Measurements from ENCODE around the gene STX10. TPM values are rescaled to one million over a fixed set of nuclear protein-coding genes. Genes with fewer than 3 reads are reported as not detected.

Gene STX10
- total RNA-seq, 1 donor from 2014 or later, result 42.9 TPM

GRCh38 chr19:13133241-13133870 is 16.8 kb downstream of the STX10 start:
- no peak overlapping the region for H3K27ac Mint-ChIP-seq (ENCODE audit: unreplicated experiment)
- H3K36me3 Mint-ChIP-seq (ENCODE audit: low read depth), result peaks cover 9% of the 10 kb centered on the region
- no peak overlapping the region for H3K4me3 Mint-ChIP-seq (ENCODE audit: unreplicated experiment)
- no peaks in the 10 kb centered on the region for H3K9me3 Mint-ChIP-seq (ENCODE audit: low read depth)
- no peaks in the 10 kb centered on the region for H3K27me3 Mint-ChIP-seq (ENCODE audit: low read depth)
- no peak for TF ChIP-seq CTCF (IDR thresholded peaks at IDR 0.05)
- DNase-seq (ENCODE audit: low spot score), result no peak
- H3K4me1 Mint-ChIP-seq (ENCODE audit: low read depth), result peaks cover 6% of the 10 kb centered on the region

GRCh38 chr19:13132471-13133180 is 17.5 kb downstream of the STX10 start:
- no peak for DNase-seq (ENCODE audit: low spot score)
- Mint-ChIP-seq H3K4me3 (ENCODE audit: unreplicated experiment) (no peak overlapping the region), H3K27ac (ENCODE audit: unreplicated experiment) (peak overlapping the region; percentile 66), H3K36me3 (ENCODE audit: low read depth) (peaks cover 8% of the 10 kb centered on the region), H3K9me3 (ENCODE audit: low read depth) (no peaks in the 10 kb centered on the region), H3K4me1 (ENCODE audit: low read depth) (peaks cover 6% of the 10 kb centered on the region), H3K27me3 (ENCODE audit: low read depth) (no peaks in the 10 kb centered on the region)
- no peak for TF ChIP-seq CTCF (IDR thresholded peaks at IDR 0.05)

- Mint-ChIP-seq H3K27me3 (ENCODE audit: low read depth) (no peaks in the 10 kb centered on the region), H3K4me3 (ENCODE audit: unreplicated experiment) (no peak overlapping the region), H3K4me1 (ENCODE audit: low read depth) (peaks cover 6% of the 10 kb centered on the region), H3K9me3 (ENCODE audit: low read depth) (no peaks in the 10 kb centered on the region), H3K36me3 (ENCODE audit: low read depth) (peaks cover 2% of the 10 kb centered on the region), H3K27ac (ENCODE audit: unreplicated experiment) (no peak overlapping the region)
- no peak for DNase-seq (ENCODE audit: low spot score)
- no peak for TF ChIP-seq CTCF (IDR thresholded peaks at IDR 0.05)
Measured at GRCh38 chr19:13130886-13131490, 19.2 kb downstream of the STX10 start.

GRCh38 chr19:13129384-13129783 is 20.8 kb downstream of the STX10 start:
- no peak overlapping the region for H3K27ac Mint-ChIP-seq (ENCODE audit: unreplicated experiment)
- no peaks in the 10 kb centered on the region for H3K9me3 Mint-ChIP-seq (ENCODE audit: low read depth)

More at GRCh38 chr19:13129384-13129783, 20.8 kb downstream of the STX10 start:
- H3K36me3 Mint-ChIP-seq (ENCODE audit: low read depth), result peaks cover 2% of the 10 kb centered on the region
- no peaks in the 10 kb centered on the region for H3K27me3 Mint-ChIP-seq (ENCODE audit: low read depth)
- no peak for TF ChIP-seq CTCF (IDR thresholded peaks at IDR 0.05)
- H3K4me1 Mint-ChIP-seq (ENCODE audit: low read depth), result peaks cover 3% of the 10 kb centered on the region
- H3K4me3 Mint-ChIP-seq (ENCODE audit: unreplicated experiment), result no peak overlapping the region
- DNase-seq (ENCODE audit: low spot score), result no peak

All from chondrocyte (in vitro differentiated cells).